A673 (cell line): ENCODE measurements around the gene ZNF865. TPM values are rescaled to one million over a fixed set of nuclear protein-coding genes. Genes with fewer than 3 reads are reported as not detected.
A peak's percentile ranks its signal among the peaks of the same experiment; 100 is the strongest.

ENCODE experiments used
- BruUV-seq: library from RNA; stranded (reverse); fragments of 400-500 nt; replicated peaks from 2 replicates; lab custom pipeline; 2021; lab: Mats Ljungman, UMichigan
- CTCF ChIA-PET: fragments of 300-600 bp; sonication (Branson Sonifier 250); formaldehyde crosslinking; loops from one replicate; lab custom pipeline; 2022; ENCODE audit warnings: antibody characterized with exemption; lab: Charles Lee
- POLR2A ChIA-PET: fragments of 300-600 bp; sonication (Branson Sonifier 250); formaldehyde crosslinking; loops from one replicate; lab custom pipeline; 2022; ENCODE audit warnings: antibody characterized with exemption; ENCODE audit not compliant: low non-redundant PET; lab: Charles Lee
- DNase-seq: peaks from one replicate; pipeline ENCODE4 v3.0.0-alpha.2; 2015; ENCODE audit warnings: low spot score
- H3K27ac ChIP-seq: fragments of 200-600 bp; sonication (generic); 2 replicates; pipeline ENCODE4 v1.5.1; 2016; ENCODE audit warnings: mixed run types, low read depth, mild to moderate bottlenecking, mixed read lengths, antibody characterized with exemption, low read length; ENCODE audit not compliant: poor library complexity, severe bottlenecking
- H3K27me3 ChIP-seq: fragments of 200-600 bp; sonication (generic); replicated peaks from 2 replicates; pipeline ENCODE4 v1.6.1; 2017; ENCODE audit warnings: mixed run types, low read depth, mild to moderate bottlenecking, mixed read lengths, antibody characterized with exemption, low read length; ENCODE audit not compliant: insufficient read depth, poor library complexity
- H3K36me3 ChIP-seq: fragments of 200-600 bp; sonication (generic); 2 replicates; pipeline ENCODE4 v1.6.1; 2016; ENCODE audit warnings: mixed run types, mild to moderate bottlenecking, mixed read lengths, antibody characterized with exemption, low read length; ENCODE audit not compliant: insufficient read depth, poor library complexity, severe bottlenecking
- H3K4me1 ChIP-seq: fragments of 200-600 bp; sonication (generic); 2 replicates; pipeline ENCODE4 v1.6.1; 2017; ENCODE audit warnings: mixed run types, mild to moderate bottlenecking, mixed read lengths, antibody characterized with exemption, low read length; ENCODE audit not compliant: insufficient read depth, poor library complexity, severe bottlenecking
- H3K4me3 ChIP-seq: fragments of 200-600 bp; sonication (generic); 2 replicates; pipeline ENCODE4 v1.5.1; 2016; ENCODE audit warnings: low read depth, mixed run types, mild to moderate bottlenecking, mixed read lengths, low read length; ENCODE audit not compliant: poor library complexity, severe bottlenecking
- H3K9me3 ChIP-seq: fragments of 200-600 bp; sonication (generic); 2 replicates; pipeline ENCODE4 v1.6.1; 2016; ENCODE audit warnings: mixed run types, low read depth, mild to moderate bottlenecking, mixed read lengths, antibody characterized with exemption, low read length; ENCODE audit not compliant: poor library complexity, severe bottlenecking
- CTCF ChIP-seq: fragments of 300-800, 200-600 bp; sonication (generic); conservative IDR thresholded peaks from 2 replicates; pipeline ENCODE4 v1.5.1; 2017; ENCODE audit warnings: low read depth, mild to moderate bottlenecking, antibody characterized with exemption, low read length, moderate library complexity, mixed read lengths
- EZH2 ChIP-seq: fragments of 200-600 bp; sonication (generic); IDR thresholded peaks from 2 replicates; pipeline ENCODE4 v1.6.1; 2017; ENCODE audit warnings: borderline replicate concordance, low read depth, mild to moderate bottlenecking, mixed read lengths, antibody characterized with exemption, low read length; ENCODE audit not compliant: poor library complexity, severe bottlenecking
- intact Hi-C: fragments of 100-400 bp; cut with micrococcal nuclease; formaldehyde crosslinking; loops from one replicate; pipeline ENCODE4 v1.10.0; 2022; ENCODE audit not compliant: unreplicated experiment
- total RNA-seq: library from RNA; stranded (reverse); gene quantifications from 2 replicates; pipeline ENCODE4 v1.2.3, GENCODE V29; 2021

The ZNF865 gene
- total RNA-seq, 1 experiment from 2014 or later = 16.1 TPM

- intact Hi-C loops = no loop called here
- BruUV-seq = no TSS peak
- no peak for DNase-seq
- POLR2A ChIA-PET = no interaction called here
- Histone ChIP-seq H3K4me1 (peaks cover 17% of the 10 kb centered on the region), H3K4me3 (no peak overlapping the region), H3K36me3 (peaks cover 18% of the 10 kb centered on the region), H3K27ac (no peak overlapping the region), H3K9me3 (no peaks in the 10 kb centered on the region), H3K27me3 (no peaks in the 10 kb centered on the region)
- CTCF ChIA-PET = interaction anchor here (0.7 to 1.3 kb wide), 6 partner anchors 19 to 505 kb away, joined by 3 to 21 read pairs (median 4); no protein-coding TSS in a partner anchor
- TF ChIP-seq CTCF = no peak
Observed at GRCh38 chr19:55652311-55653128, 47.1 kb downstream of the ZNF865 start.

GRCh38 chr19:55653651-55654322, 48.3 kb downstream of the ZNF865 start:
- no peaks in the 10 kb centered on the region for H3K27me3 ChIP-seq
- no peaks in the 10 kb centered on the region for H3K9me3 ChIP-seq
- ChIA-PET CTCF (interaction anchor here (0.6 to 1.5 kb wide), 11 partner anchors 11 to 503 kb away, joined by 3 to 21 read pairs (median 3); partner anchors contain the start of genes ISOC2, ZNF581 and ZNF784), POLR2A (interaction anchor here (0.6 to 0.7 kb wide), 2 partner anchors 14 to 318 kb away, joined by 3 read pairs; no protein-coding TSS in a partner anchor)
- H3K4me3 ChIP-seq = peak overlapping the region; percentile 83
- peaks cover 27% of the 10 kb centered on the region for H3K4me1 ChIP-seq
- no TSS peak for BruUV-seq
- peaks cover 18% of the 10 kb centered on the region for H3K36me3 ChIP-seq
- DNase-seq = peak; percentile 99
- intact Hi-C loops = no loop called here
- TF ChIP-seq CTCF = peak; percentile 99
- no peak for TF ChIP-seq EZH2
- peak overlapping the region; percentile 99 for H3K27ac ChIP-seq

GRCh38 chr19:55654323-55654867, 48.9 kb downstream of the ZNF865 start:
- intact Hi-C loops = no loop called here
- Histone ChIP-seq H3K27me3 (no peaks in the 10 kb centered on the region), H3K36me3 (peaks cover 21% of the 10 kb centered on the region), H3K27ac (peak overlapping the region; percentile 99), H3K4me1 (peaks cover 21% of the 10 kb centered on the region), H3K9me3 (no peaks in the 10 kb centered on the region), H3K4me3 (peak overlapping the region; percentile 83)
- ChIA-PET POLR2A (interaction anchor here (0.6 to 0.7 kb wide), 3 partner anchors 14 to 319 kb away, joined by 3 read pairs; no protein-coding TSS in a partner anchor), CTCF (interaction anchor here (0.5 to 1.5 kb wide), 7 partner anchors 12 to 193 kb away, joined by 3 to 17 read pairs (median 3); partner anchors contain the start of genes ISOC2, ZNF581 and ZNF784)
- DNase-seq = peak; percentile 100
- TF ChIP-seq EZH2 (no peak), CTCF (no peak)
- BruUV-seq = no TSS peak
